ENCODE data around the gene TMEM178B.

GRCh38 chr7:141178486-141179135 is 104.7 kb downstream of the TMEM178B start:
- TF ChIP-seq CTCF (conservative IDR thresholded peaks at IDR 0.05; ENCODE audit: low read depth, low read length): no peak
- TF ChIP-seq POLR2A (IDR thresholded peaks at IDR 0.05; ENCODE audit: low read depth, low read length): no peak
- no peak for TF ChIP-seq USF2 (IDR thresholded peaks at IDR 0.05; ENCODE audit: low read depth, low read length)
- no peak for TF ChIP-seq BHLHE40 (IDR thresholded peaks at IDR 0.05; ENCODE audit: low read depth, low read length)
- no peak for TF ChIP-seq CHD1 (IDR thresholded peaks at IDR 0.05; ENCODE audit: low read depth, low read length)
- TF ChIP-seq CEBPB (IDR thresholded peaks at IDR 0.05; ENCODE audit: low read depth, low read length): no peak
- no peak for TF ChIP-seq SMC3 (IDR thresholded peaks at IDR 0.05; ENCODE audit: low read depth, low read length)
- no peak for TF ChIP-seq RAD21 (IDR thresholded peaks at IDR 0.05; ENCODE audit: low read length)
- TF ChIP-seq MAFK (IDR thresholded peaks at IDR 0.05; ENCODE audit: low read depth, low read length): no peak
- TF ChIP-seq RFX5 (IDR thresholded peaks at IDR 0.05; ENCODE audit: low read depth, low read length): no peak
- no peak for TF ChIP-seq RCOR1 (IDR thresholded peaks at IDR 0.05; ENCODE audit: insufficient replicate concordance, low read length)

Data from IMR-90 (cell line).